ENCODE measurements around the gene AR.

AR gene

DNA sequence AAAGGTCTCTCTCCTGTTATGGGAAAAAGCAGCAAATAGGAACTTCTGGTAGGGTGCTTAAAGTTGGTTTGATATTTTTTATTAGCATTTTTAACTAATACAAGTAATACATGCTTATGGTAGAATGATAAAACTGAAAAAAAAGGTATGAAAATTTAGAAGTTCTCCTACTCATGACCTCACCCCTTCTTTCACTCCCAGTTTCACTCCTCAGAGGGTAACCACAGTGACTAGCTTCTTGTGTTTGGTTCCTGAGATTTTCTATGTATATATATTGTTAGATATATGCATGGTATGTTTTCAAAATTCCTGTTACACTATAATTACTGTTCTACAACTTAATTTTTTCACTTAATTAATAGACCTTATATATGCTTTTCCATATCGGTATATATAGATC is 66.5 kb downstream of the AR start:
- DNase-seq (ENCODE audit: low read depth, low spot score), result no peak
- Histone ChIP-seq H3K9me3 (ENCODE audit: low read depth, low read length) (no peaks in the 10 kb centered on the region), H3K9ac (ENCODE audit: insufficient read length) (no peak overlapping the region), H3K27ac (no peak overlapping the region), H3K4me3 (no peak overlapping the region), H3K36me3 (ENCODE audit: insufficient read depth, low read length) (no peaks in the 10 kb centered on the region)
- TF ChIP-seq EZH2 (IDR thresholded peaks at IDR 0.05) (no peak), FOXP2 (optimal IDR thresholded peaks at IDR 0.05; ENCODE audit: control extremely low read depth, extremely low read length, insufficient read depth) (no peak), POLR2AphosphoS5 (IDR thresholded peaks at IDR 0.05; ENCODE audit: borderline replicate concordance, low read depth, low read length) (no peak)

- Histone ChIP-seq H3K36me3 (ENCODE audit: insufficient read depth, low read length) (no peaks in the 10 kb centered on the region), H3K4me3 (no peak overlapping the region), H3K9me3 (ENCODE audit: low read depth, low read length) (no peaks in the 10 kb centered on the region), H3K9ac (ENCODE audit: insufficient read length) (no peak overlapping the region), H3K27ac (no peak overlapping the region)
- DNase-seq (ENCODE audit: low read depth, low spot score), result no peak
- TF ChIP-seq POLR2AphosphoS5 (IDR thresholded peaks at IDR 0.05; ENCODE audit: borderline replicate concordance, low read depth, low read length) (no peak), EZH2 (IDR thresholded peaks at IDR 0.05) (no peak), FOXP2 (optimal IDR thresholded peaks at IDR 0.05; ENCODE audit: control extremely low read depth, extremely low read length, insufficient read depth) (no peak)
Measured at GRCh38 chrX:67612231-67612630, 68.4 kb downstream of the AR start.

GRCh38 chrX:67613366-67613765 is 69.5 kb downstream of the AR start:
- TF ChIP-seq EZH2 (IDR thresholded peaks at IDR 0.05) (no peak), FOXP2 (optimal IDR thresholded peaks at IDR 0.05; ENCODE audit: control extremely low read depth, extremely low read length, insufficient read depth) (no peak), POLR2AphosphoS5 (IDR thresholded peaks at IDR 0.05; ENCODE audit: borderline replicate concordance, low read depth, low read length) (no peak)
- no peaks in the 10 kb centered on the region for H3K9me3 ChIP-seq (ENCODE audit: low read depth, low read length)
- H3K36me3 ChIP-seq (ENCODE audit: insufficient read depth, low read length), result no peaks in the 10 kb centered on the region
- H3K9ac ChIP-seq (ENCODE audit: insufficient read length), result no peak overlapping the region
- H3K27ac ChIP-seq, result no peak overlapping the region
- DNase-seq (ENCODE audit: low read depth, low spot score), result no peak
- no peak overlapping the region for H3K4me3 ChIP-seq

DNA sequence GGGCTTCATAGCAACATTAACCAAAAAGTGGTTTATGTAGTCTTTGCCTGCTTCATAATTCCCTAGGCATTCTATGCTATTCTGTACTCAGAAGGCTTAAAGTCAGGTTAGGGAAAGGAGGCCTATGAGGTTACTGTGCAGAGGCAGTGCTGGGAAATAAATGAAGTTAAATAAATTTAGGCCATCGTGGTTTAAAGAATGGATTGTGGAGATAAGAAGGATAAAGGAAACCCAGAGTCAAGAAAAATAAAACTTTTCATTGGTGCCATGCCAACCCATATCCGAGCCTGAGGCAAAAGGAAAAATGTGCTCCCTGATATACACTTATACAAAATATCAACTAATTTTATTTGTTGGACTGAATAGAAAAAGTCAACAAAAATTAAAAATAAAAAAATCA is 70.2 kb downstream of the AR start:
- DNase-seq (ENCODE audit: low read depth, low spot score), result no peak
- Histone ChIP-seq H3K4me3 (no peak overlapping the region), H3K9me3 (ENCODE audit: low read depth, low read length) (no peaks in the 10 kb centered on the region), H3K36me3 (ENCODE audit: insufficient read depth, low read length) (no peaks in the 10 kb centered on the region), H3K9ac (ENCODE audit: insufficient read length) (no peak overlapping the region), H3K27ac (no peak overlapping the region)
- TF ChIP-seq POLR2AphosphoS5 (IDR thresholded peaks at IDR 0.05; ENCODE audit: borderline replicate concordance, low read depth, low read length), result no peak
- TF ChIP-seq EZH2 (IDR thresholded peaks at IDR 0.05), result no peak
- TF ChIP-seq FOXP2 (optimal IDR thresholded peaks at IDR 0.05; ENCODE audit: control extremely low read depth, extremely low read length, insufficient read depth), result no peak

GRCh38 chrX:67614423-67614822 is 70.6 kb downstream of the AR start:
- no peak for DNase-seq (ENCODE audit: low read depth, low spot score)
- Histone ChIP-seq H3K9me3 (ENCODE audit: low read depth, low read length) (no peaks in the 10 kb centered on the region), H3K27ac (no peak overlapping the region), H3K9ac (ENCODE audit: insufficient read length) (no peak overlapping the region), H3K4me3 (no peak overlapping the region), H3K36me3 (ENCODE audit: insufficient read depth, low read length) (no peaks in the 10 kb centered on the region)
- TF ChIP-seq FOXP2 (optimal IDR thresholded peaks at IDR 0.05; ENCODE audit: control extremely low read depth, extremely low read length, insufficient read depth) (no peak), EZH2 (IDR thresholded peaks at IDR 0.05) (no peak)

DNA sequence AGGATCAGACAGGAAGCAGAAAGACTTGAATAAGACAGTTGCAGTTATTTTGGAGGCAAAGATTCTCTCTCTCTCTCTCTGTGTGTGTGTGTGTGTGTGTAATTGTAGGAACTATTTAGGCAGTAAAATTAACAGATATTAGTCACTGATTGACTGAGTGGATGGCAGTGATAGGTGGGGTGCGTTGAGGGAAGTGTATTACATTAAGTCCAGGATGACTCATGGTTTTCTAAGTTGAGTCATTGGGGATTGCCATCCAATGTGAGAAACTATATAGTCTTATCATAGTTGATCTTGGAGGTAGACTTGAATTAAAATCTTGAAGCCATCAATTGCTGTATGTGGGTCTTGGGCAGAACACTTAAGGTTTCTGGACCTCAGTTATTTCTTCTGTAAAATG is 75.4 kb downstream of the AR start:
- H3K9ac ChIP-seq (ENCODE audit: insufficient read length), result no peak overlapping the region
- no peak overlapping the region for H3K4me3 ChIP-seq
- DNase-seq (ENCODE audit: low read depth, low spot score), result no peak
- no peaks in the 10 kb centered on the region for H3K9me3 ChIP-seq (ENCODE audit: low read depth, low read length)
- no peak overlapping the region for H3K27ac ChIP-seq
- no peak for TF ChIP-seq EZH2 (IDR thresholded peaks at IDR 0.05)
- no peak for TF ChIP-seq POLR2AphosphoS5 (IDR thresholded peaks at IDR 0.05; ENCODE audit: borderline replicate concordance, low read depth, low read length)
- no peak for TF ChIP-seq FOXP2 (optimal IDR thresholded peaks at IDR 0.05; ENCODE audit: control extremely low read depth, extremely low read length, insufficient read depth)
- H3K36me3 ChIP-seq (ENCODE audit: insufficient read depth, low read length), result no peaks in the 10 kb centered on the region

DNA sequence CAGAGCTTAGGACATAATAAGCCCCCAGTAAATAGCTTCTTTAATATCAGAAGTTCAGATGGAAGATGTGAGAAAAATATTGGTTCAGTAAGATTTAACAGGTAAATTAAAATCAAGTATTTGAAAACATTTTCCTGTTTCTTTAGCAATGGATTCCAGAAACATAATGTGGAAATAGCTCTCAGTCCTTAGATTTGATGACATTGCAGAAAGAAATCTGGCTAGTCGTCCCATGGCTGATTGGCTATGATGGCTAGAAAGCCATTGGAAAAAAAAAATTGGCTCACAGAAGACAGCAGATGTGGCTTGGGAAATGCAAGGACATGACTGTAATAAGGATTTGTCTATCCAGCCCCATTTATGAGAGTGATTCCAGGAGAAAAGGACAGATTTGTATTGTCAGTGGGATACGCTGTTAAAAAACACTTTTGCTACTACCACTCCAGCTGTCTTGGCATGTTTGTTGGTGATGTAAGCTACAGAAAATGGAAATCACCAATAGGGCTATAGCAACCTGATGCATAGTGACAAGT is 78.3 kb downstream of the AR start:
- Histone ChIP-seq H3K4me3 (no peak overlapping the region), H3K27ac (no peak overlapping the region), H3K36me3 (ENCODE audit: insufficient read depth, low read length) (no peaks in the 10 kb centered on the region), H3K9me3 (ENCODE audit: low read depth, low read length) (no peaks in the 10 kb centered on the region; the same call in 1 of the 2 replicates), H3K9ac (ENCODE audit: insufficient read length) (no peak overlapping the region)
- DNase-seq (ENCODE audit: low read depth, low spot score), result no peak
- TF ChIP-seq EZH2 (IDR thresholded peaks at IDR 0.05) (no peak), FOXP2 (optimal IDR thresholded peaks at IDR 0.05; ENCODE audit: control extremely low read depth, extremely low read length, insufficient read depth) (no peak), POLR2AphosphoS5 (IDR thresholded peaks at IDR 0.05; ENCODE audit: borderline replicate concordance, low read depth, low read length) (no peak)

- Histone ChIP-seq H3K9me3 (ENCODE audit: low read depth, low read length) (no peaks in the 10 kb centered on the region; the same call in 1 of the 2 replicates), H3K4me3 (no peak overlapping the region), H3K36me3 (ENCODE audit: insufficient read depth, low read length) (no peaks in the 10 kb centered on the region), H3K27ac (no peak overlapping the region), H3K9ac (ENCODE audit: insufficient read length) (no peak overlapping the region)
- TF ChIP-seq FOXP2 (optimal IDR thresholded peaks at IDR 0.05; ENCODE audit: control extremely low read depth, extremely low read length, insufficient read depth) (no peak), EZH2 (IDR thresholded peaks at IDR 0.05) (no peak), POLR2AphosphoS5 (IDR thresholded peaks at IDR 0.05; ENCODE audit: borderline replicate concordance, low read depth, low read length) (no peak)
- DNase-seq (ENCODE audit: low read depth, low spot score), result no peak
Measured at GRCh38 chrX:67624325-67624724, 80.5 kb downstream of the AR start.

DNA sequence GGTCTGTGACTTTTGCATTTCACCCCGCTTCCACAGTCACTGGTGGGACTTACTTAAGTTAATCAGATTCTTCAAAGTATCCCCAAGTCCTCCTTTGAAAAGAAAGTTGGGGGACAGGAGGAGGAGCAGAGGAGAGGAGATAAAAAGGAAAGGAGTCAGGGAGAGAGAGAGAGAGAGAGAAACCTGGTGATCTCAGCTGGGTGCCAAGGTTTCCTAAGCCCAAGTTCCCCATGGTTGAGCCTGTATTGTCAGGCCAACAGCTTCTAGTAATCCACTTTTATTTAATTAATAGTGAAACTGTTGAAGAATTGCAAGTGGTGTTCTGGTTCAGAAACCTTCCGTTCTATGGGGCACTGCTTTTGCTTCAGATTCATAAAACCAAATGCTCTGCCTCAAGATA is 91.6 kb downstream of the AR start:
- no peak for TF ChIP-seq FOXP2 (optimal IDR thresholded peaks at IDR 0.05; ENCODE audit: control extremely low read depth, extremely low read length, insufficient read depth)
- no peak for TF ChIP-seq POLR2AphosphoS5 (IDR thresholded peaks at IDR 0.05; ENCODE audit: borderline replicate concordance, low read depth, low read length)
- TF ChIP-seq EZH2 (IDR thresholded peaks at IDR 0.05), result no peak
- no peaks in the 10 kb centered on the region for H3K9me3 ChIP-seq (ENCODE audit: low read depth, low read length)
- H3K9ac ChIP-seq (ENCODE audit: insufficient read length), result no peak overlapping the region
- no peaks in the 10 kb centered on the region for H3K36me3 ChIP-seq (ENCODE audit: insufficient read depth, low read length)
- H3K4me3 ChIP-seq, result no peak overlapping the region
- H3K27ac ChIP-seq, result no peak overlapping the region
- no peak for DNase-seq (ENCODE audit: low read depth, low spot score)

Data from SK-N-MC (cell line).